ENCODE results near the gene UCHL1.

DNA sequence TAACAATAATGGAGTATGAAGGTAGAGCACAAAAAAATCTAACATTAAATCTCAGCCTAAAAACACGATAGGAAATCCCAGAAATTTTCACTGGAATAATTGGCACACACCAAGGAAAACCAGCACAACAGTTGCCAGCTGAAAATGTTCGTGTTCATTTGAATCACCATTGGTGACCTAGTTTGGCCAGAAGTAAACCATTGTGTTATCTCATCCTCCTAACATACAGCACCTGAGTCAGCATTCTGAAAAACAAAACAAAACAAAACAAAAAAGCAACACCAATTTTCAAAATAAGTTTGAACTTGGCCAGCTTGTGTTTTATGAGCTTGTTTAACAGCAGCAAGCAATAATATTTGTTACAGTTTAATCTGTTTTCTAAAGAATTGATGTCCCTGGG lies 41.1 kb downstream of the UCHL1 start:
- TF ChIP-seq, protein P1, sequence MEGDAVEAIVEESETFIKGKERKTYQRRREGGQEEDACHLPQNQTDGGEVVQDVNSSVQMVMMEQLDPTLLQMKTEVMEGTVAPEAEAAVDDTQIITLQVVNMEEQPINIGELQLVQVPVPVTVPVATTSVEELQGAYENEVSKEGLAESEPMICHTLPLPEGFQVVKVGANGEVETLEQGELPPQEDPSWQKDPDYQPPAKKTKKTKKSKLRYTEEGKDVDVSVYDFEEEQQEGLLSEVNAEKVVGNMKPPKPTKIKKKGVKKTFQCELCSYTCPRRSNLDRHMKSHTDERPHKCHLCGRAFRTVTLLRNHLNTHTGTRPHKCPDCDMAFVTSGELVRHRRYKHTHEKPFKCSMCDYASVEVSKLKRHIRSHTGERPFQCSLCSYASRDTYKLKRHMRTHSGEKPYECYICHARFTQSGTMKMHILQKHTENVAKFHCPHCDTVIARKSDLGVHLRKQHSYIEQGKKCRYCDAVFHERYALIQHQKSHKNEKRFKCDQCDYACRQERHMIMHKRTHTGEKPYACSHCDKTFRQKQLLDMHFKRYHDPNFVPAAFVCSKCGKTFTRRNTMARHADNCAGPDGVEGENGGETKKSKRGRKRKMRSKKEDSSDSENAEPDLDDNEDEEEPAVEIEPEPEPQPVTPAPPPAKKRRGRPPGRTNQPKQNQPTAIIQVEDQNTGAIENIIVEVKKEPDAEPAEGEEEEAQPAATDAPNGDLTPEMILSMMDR (IDR thresholded peaks at IDR 0.05 in 4 of 5, conservative IDR thresholded peaks at IDR 0.05 in 1 of 5), result no peak
- no peak for TF ChIP-seq POLR2A (IDR thresholded peaks at IDR 0.05)

All from gastrocnemius medialis (tissue), 4 donors.